ENCODE results near the gene ZNF92. TPM values are rescaled to one million over a fixed set of nuclear protein-coding genes. Genes with fewer than 3 reads are reported as not detected.

The ZNF92 gene
- total and polyA plus RNA-seq, 2 donors from 2014 or later, result 2.4 to 9.5 TPM

DNA sequence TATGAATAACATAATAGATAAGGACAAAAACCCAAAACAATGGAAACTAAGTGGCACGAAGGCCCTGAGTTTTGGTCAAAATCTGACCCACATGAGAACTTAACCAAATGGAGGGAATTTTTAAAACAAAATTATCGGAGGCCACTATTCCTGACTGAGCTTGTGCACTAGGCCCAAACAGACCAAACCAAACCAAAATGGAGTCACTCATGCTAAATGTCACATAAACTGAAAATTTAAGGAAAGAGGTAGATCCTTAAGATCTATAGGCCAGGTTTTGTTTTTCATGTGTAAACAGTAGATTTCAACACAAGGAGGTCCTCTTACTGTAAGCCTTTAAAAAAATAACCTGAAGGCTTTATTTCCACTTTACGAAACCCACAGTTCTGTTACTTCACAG is 3.8 kb upstream of the ZNF92 start:
- Histone ChIP-seq H3K36me3 (ENCODE audit: control insufficient read depth in 2 of 3, insufficient read depth in 3 of 3, low read length in 3 of 3) (no peaks in the 10 kb centered on the region), H3K4me3 (ENCODE audit: low read length in 3 of 3) (no peak overlapping the region), H3K9me3 (ENCODE audit: control insufficient read depth in 2 of 3, insufficient read depth in 1 of 3, low read length in 3 of 3) (no peaks in the 10 kb centered on the region), H3K4me1 (ENCODE audit: control insufficient read depth in 2 of 3, insufficient read depth in 2 of 3, low read depth in 1 of 3, low read length in 3 of 3) (no peaks in the 10 kb centered on the region), H3K27ac (ENCODE audit: low read depth in 2 of 2, low read length in 2 of 2) (no peak overlapping the region), H3K27me3 (ENCODE audit: control insufficient read depth, insufficient read depth, low read length) (no peaks in the 10 kb centered on the region), H3K9ac (ENCODE audit: low read length in 3 of 3) (no peak overlapping the region)
- intact Hi-C loops (cut with DNase I), result no loop called here
- TF ChIP-seq, protein P1, sequence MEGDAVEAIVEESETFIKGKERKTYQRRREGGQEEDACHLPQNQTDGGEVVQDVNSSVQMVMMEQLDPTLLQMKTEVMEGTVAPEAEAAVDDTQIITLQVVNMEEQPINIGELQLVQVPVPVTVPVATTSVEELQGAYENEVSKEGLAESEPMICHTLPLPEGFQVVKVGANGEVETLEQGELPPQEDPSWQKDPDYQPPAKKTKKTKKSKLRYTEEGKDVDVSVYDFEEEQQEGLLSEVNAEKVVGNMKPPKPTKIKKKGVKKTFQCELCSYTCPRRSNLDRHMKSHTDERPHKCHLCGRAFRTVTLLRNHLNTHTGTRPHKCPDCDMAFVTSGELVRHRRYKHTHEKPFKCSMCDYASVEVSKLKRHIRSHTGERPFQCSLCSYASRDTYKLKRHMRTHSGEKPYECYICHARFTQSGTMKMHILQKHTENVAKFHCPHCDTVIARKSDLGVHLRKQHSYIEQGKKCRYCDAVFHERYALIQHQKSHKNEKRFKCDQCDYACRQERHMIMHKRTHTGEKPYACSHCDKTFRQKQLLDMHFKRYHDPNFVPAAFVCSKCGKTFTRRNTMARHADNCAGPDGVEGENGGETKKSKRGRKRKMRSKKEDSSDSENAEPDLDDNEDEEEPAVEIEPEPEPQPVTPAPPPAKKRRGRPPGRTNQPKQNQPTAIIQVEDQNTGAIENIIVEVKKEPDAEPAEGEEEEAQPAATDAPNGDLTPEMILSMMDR (IDR thresholded peaks at IDR 0.05; ENCODE audit: borderline replicate concordance, extremely low read depth, insufficient read depth), result no peak
- DNase-seq, result no peak
- no peak for FAIRE-seq

DNA sequence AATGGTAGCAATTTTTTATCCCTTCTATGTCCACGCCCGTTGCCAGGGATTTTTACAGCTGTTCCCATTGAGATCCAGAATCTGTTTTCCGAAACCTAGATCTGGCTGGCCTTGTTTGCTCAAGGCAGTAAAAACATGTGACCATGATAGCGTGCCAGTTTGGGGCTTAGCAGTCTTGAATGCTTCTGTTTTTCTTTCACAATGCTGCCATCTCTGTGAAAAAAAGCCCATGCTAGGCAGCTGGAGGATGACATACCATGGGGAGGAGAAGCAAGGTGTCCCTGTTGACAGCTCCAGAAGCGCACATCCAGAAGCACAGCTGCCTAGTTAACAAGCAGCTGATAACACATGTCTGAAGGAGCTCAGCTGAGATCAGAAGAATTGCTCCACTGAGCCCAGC is 2.2 kb upstream of the ZNF92 start:
- H3K27ac ChIP-seq (ENCODE audit: low read depth in 2 of 2, low read length in 2 of 2), result no peak overlapping the region
- no peak for DNase-seq
- H3K9ac ChIP-seq (ENCODE audit: low read length in 3 of 3), result no peak overlapping the region
- intact Hi-C loops (cut with DNase I), result no loop called here
- H3K4me3 ChIP-seq (ENCODE audit: low read length in 3 of 3), result no peak overlapping the region
- H3K4me1 ChIP-seq (ENCODE audit: control insufficient read depth in 2 of 3, insufficient read depth in 2 of 3, low read depth in 1 of 3, low read length in 3 of 3), result no peaks in the 10 kb centered on the region
- FAIRE-seq, result no peak
- no peaks in the 10 kb centered on the region for H3K27me3 ChIP-seq (ENCODE audit: control insufficient read depth, insufficient read depth, low read length)
- TF ChIP-seq, protein P1 (IDR thresholded peaks at IDR 0.05; ENCODE audit: borderline replicate concordance, extremely low read depth, insufficient read depth), result no peak
- no peaks in the 10 kb centered on the region for H3K36me3 ChIP-seq (ENCODE audit: control insufficient read depth in 2 of 3, insufficient read depth in 3 of 3, low read length in 3 of 3)
- H3K9me3 ChIP-seq (ENCODE audit: control insufficient read depth in 2 of 3, insufficient read depth in 1 of 3, low read length in 3 of 3), result no peaks in the 10 kb centered on the region

DNA sequence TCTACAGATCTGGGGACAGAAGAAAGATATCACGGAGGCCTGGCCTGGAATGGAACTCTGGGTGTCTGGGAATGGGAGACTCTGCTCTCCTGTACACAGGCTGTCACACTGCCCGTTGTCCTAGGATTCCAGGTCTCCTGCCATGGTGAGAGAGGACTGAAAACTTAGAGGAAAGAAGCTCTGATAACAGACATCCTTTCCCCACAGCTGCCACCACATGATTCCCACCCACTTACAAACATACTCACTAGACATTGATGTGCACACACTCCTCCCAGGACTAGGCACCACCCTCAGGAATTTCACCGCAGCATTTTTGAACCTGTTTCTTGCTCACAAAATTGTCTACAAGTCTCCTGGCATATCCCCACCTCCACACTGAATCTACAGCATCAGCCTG is 5.7 kb downstream of the ZNF92 start:
- Histone ChIP-seq H3K9me3 (ENCODE audit: control insufficient read depth in 2 of 3, insufficient read depth in 1 of 3, low read length in 3 of 3) (no peaks in the 10 kb centered on the region), H3K4me1 (ENCODE audit: control insufficient read depth in 2 of 3, insufficient read depth in 2 of 3, low read depth in 1 of 3, low read length in 3 of 3) (no peaks in the 10 kb centered on the region)
- no peak for FAIRE-seq

More for the DNA sequence above, 5.7 kb downstream of the ZNF92 start:
- H3K27ac ChIP-seq (ENCODE audit: low read depth in 2 of 2, low read length in 2 of 2), result no peak overlapping the region
- H3K27me3 ChIP-seq (ENCODE audit: control insufficient read depth, insufficient read depth, low read length), result no peaks in the 10 kb centered on the region
- intact Hi-C loops (cut with DNase I), result no loop called here
- no peak overlapping the region for H3K9ac ChIP-seq (ENCODE audit: low read length in 3 of 3)
- TF ChIP-seq, protein P1 (IDR thresholded peaks at IDR 0.05; ENCODE audit: borderline replicate concordance, extremely low read depth, insufficient read depth), result no peak
- DNase-seq, result no peak
- no peaks in the 10 kb centered on the region for H3K36me3 ChIP-seq (ENCODE audit: control insufficient read depth in 2 of 3, insufficient read depth in 3 of 3, low read length in 3 of 3)
- H3K4me3 ChIP-seq (ENCODE audit: low read length in 3 of 3), result no peak overlapping the region
